ENCODE data around the gene SMAD4. TPM values are rescaled to one million over a fixed set of nuclear protein-coding genes. Genes with fewer than 3 reads are reported as not detected.

Gene SMAD4
- total and polyA plus RNA-seq, 2 of the 8 experiments (the other 6 are each of a cell fraction or from before 2014, with no cell fraction given), result 86.5 to 139 TPM

DNA sequence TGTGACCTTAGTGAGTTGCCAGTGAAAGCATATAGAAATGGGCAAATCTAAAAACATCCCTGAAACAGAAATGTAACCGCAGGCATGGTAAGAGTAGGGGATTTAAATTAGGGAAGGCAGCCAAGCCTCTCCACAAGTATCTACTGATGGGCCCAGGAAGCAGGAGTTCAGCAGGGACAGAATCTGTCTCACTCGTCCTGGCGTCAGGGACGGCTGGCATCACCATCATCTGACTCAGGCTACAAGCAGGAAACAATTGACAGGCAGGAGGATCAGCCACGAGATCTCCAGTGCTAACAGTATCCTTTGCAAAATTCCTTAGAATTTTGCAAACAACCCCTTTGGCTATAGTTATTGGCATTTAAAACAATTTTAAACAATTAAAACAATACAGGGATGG, 61.3 kb downstream of the SMAD4 start:
- Histone ChIP-seq H3K27me3 (replicated peaks in 1 of 4; ENCODE audit: control insufficient read depth in 3 of 4, extremely low read depth in 1 of 4, insufficient read depth in 3 of 4, low read length in 3 of 4) (no peaks in the 10 kb centered on the region), H4K8ac (ENCODE audit: extremely low read depth, insufficient read depth, low read length) (no peak overlapping the region), H3K9me3 (ENCODE audit: insufficient read depth in 2 of 2, low read depth in 1 of 2, low read length in 1 of 2) (peaks cover 3 to 5% of the 10 kb centered on the region in 2 experiments), H3K79me1 (ENCODE audit: low read depth, low read length) (no peaks in the 10 kb centered on the region), H4K91ac (replicated peaks; ENCODE audit: insufficient read length, low read length) (no peak overlapping the region), H3K79me2 (ENCODE audit: control insufficient read depth in 1 of 2, insufficient read depth in 2 of 2, low read length in 2 of 2) (no peaks in the 10 kb centered on the region), H3K36me3 (ENCODE audit: control insufficient read depth in 2 of 4, insufficient read depth in 4 of 4, low read length in 3 of 4) (peaks cover 0 to 9% (median 3%) of the 10 kb centered on the region in 4 experiments; a peak in 3 of 8 replicates), H4K20me1 (replicated peaks in 1 of 2; ENCODE audit: control insufficient read depth in 1 of 2, insufficient read depth in 2 of 2, low read length in 2 of 2) (no peaks in the 10 kb centered on the region), H2AFZ (ENCODE audit: low read length) (no peak overlapping the region), H3K23ac (ENCODE audit: insufficient read length) (no peak overlapping the region), H3K56ac (replicated peaks; ENCODE audit: insufficient read length, low read depth, low read length) (no peak overlapping the region), H2BK5ac (ENCODE audit: low read depth, low read length) (no peak overlapping the region), H2BK15ac (ENCODE audit: low read length) (no peak overlapping the region), H2BK12ac (ENCODE audit: low read depth, low read length) (no peak overlapping the region), H3K18ac (ENCODE audit: extremely low read depth, low read length) (no peak overlapping the region), H3K4me3 (ENCODE audit: extremely low read depth in 1 of 4, insufficient read depth in 2 of 4, low read depth in 3 of 4, low read length in 4 of 4) (no peak overlapping the region), H3K4me2 (ENCODE audit: insufficient read depth in 1 of 2, low read depth in 2 of 2, low read length in 2 of 2) (no peak overlapping the region), H3K4ac (replicated peaks; ENCODE audit: insufficient read length, low read depth, low read length) (no peak overlapping the region), H2BK20ac (ENCODE audit: low read length) (no peak overlapping the region), H4K5ac (ENCODE audit: insufficient read length, low read depth, low read length) (no peak overlapping the region), H3K4me1 (replicated peaks in 1 of 4; ENCODE audit: control insufficient read depth in 3 of 4, insufficient read depth in 4 of 4, low read length in 3 of 4) (no peaks in the 10 kb centered on the region), H3K27ac (ENCODE audit: low read depth, low read length) (no peak overlapping the region), H2BK120ac (replicated peaks; ENCODE audit: low read depth, low read length) (no peak overlapping the region), H3K9ac (replicated peaks in 1 of 4; ENCODE audit: extremely low read depth in 1 of 4, low read depth in 3 of 4, low read length in 3 of 4) (no peak overlapping the region), H2AK5ac (ENCODE audit: low read depth, low read length) (no peak overlapping the region), H3K14ac (ENCODE audit: insufficient read length) (no peak overlapping the region), H3K23me2 (ENCODE audit: low read depth, low read length) (no peaks in the 10 kb centered on the region)
- no peak for DNase-seq (ENCODE audit: low read depth in 1 of 2, low spot score in 2 of 2)
- ChIA-PET POLR2A (ENCODE audit: partially characterized antibody) (interaction anchor here (0.7 to 1.3 kb wide), 3 partner anchors 13 to 287 kb away, joined by 3 read pairs; no protein-coding TSS in a partner anchor), CTCF (ENCODE audit: partially characterized antibody) (interaction anchor here (0.8 to 1.0 kb wide), 2 partner anchors 50 to 186 kb away, joined by 3 read pairs; no protein-coding TSS in a partner anchor)
- WGBS, 2 experiments (ENCODE audit: extremely low coverage in 1 of 2, insufficient coverage in 1 of 2, insufficient read length in 1 of 2, insufficient replicate concordance in 2 of 2, low coverage in 1 of 2, low lambda C conversion rate in 2 of 2, missing lambda C conversion rate in 1 of 2), result 93% methylated on average over 5 of the region's 5 CpGs; no CpG with 5 or more reads in 1 of the 2 experiments
- no peak for FAIRE-seq
- TF ChIP-seq, protein P1, sequence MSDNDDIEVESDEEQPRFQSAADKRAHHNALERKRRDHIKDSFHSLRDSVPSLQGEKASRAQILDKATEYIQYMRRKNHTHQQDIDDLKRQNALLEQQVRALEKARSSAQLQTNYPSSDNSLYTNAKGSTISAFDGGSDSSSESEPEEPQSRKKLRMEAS (IDR thresholded peaks at IDR 0.05), result no peak
- TF ChIP-seq KDM4A (IDR thresholded peaks at IDR 0.05; ENCODE audit: low read depth, low read length, severe bottlenecking) (no peak), EGR1 (IDR thresholded peaks at IDR 0.05; ENCODE audit: borderline replicate concordance, low read depth, low read length) (no peak), HDAC2 (IDR thresholded peaks at IDR 0.05; ENCODE audit: borderline replicate concordance in 1 of 2, low read depth in 2 of 2, low read length in 2 of 2) (no peak), CBX8 (IDR thresholded peaks at IDR 0.05; ENCODE audit: borderline replicate concordance, low read depth, low read length) (no peak), NRF1 (IDR thresholded peaks at IDR 0.05; ENCODE audit: low read depth, low read length) (no peak), HDAC6 (IDR thresholded peaks at IDR 0.05; ENCODE audit: low read depth, low read length) (no peak), MAFK (IDR thresholded peaks at IDR 0.05; ENCODE audit: low read depth, low read length) (no peak), CTBP2 (IDR thresholded peaks at IDR 0.05; ENCODE audit: borderline replicate concordance, insufficient read depth, insufficient read length, low read length) (no peak), BCL11A (IDR thresholded peaks at IDR 0.05; ENCODE audit: low read depth in 2 of 2, low read length in 2 of 2) (no peak), YY1 (IDR thresholded peaks at IDR 0.05; ENCODE audit: low read depth, low read length) (no peak), SP4 (IDR thresholded peaks at IDR 0.05; ENCODE audit: low read length) (no peak), NANOG (IDR thresholded peaks at IDR 0.05; ENCODE audit: insufficient read depth, low read depth, low read length, poor library complexity, severe bottlenecking) (no peak), CEBPB (IDR thresholded peaks at IDR 0.05; ENCODE audit: low read depth, low read length) (no peak)

Measured in H1 (cell line).